Measurements from ENCODE around the gene APEH. TPM values are rescaled to one million over a fixed set of nuclear protein-coding genes. Genes with fewer than 3 reads are reported as not detected.

The APEH gene
- total and polyA plus RNA-seq, 2 of the 13 experiments (the other 11 are each of a cell fraction or from before 2014, with no cell fraction given), result 116 to 130 TPM

DNA sequence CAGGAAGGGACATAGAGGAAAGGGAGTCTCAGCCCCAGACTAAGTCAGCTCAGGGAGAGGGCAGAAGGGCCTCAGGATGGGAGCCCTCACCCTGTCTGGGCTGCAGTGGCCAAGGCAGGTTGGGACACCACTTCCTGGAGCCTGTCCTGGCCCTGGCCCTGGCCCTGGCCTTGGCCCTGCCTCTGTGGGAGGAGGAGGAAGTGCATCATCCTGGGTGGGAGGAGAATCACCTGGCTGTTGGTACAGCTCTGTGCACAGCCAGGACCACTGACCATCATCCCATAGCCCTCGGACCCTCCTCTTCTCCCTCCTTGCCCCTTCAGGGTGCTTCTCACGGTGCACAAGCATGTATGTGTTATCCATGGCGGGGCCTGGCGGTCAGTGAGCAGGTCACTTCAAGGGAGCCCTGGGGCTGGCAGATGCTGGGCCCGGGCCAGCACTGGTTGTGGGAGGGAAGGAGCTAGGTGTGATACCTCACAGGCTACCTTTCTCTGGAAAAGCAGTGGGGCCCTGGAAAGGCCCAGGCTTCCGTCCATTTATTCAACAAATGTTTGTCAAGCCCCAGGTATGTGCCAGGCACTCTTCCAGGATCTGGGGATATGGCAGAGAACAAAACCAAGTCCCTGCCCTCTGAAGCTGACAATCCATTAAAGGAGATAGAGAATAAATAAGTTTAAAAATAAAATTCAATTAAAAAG is 8.2 kb upstream of the APEH start (continued):
- no peak for TF ChIP-seq IRX3 (CRISPR knock-in tag; IDR thresholded peaks at IDR 0.05; ENCODE audit: borderline replicate concordance, low read depth)

DNA sequence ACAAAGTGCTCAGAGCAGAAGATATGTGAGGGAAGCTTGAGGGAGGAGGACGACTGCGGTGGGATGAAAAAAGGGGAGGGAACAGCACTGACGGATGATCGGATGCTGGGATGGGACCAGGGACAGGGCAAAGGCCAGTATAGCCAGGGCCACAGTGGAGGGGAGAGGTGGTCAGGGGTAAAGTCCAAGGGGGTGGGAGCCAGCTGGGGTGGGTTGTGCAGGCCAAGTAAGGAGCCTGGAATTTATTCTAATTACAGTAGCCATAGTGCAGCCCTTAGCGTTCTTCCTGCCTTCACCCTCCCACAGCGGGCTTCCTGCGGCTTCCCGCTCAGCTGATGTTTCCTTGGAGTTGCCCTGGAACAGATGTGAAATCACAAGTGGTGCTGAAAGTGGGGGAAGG is 7.6 kb upstream of the APEH start:
- DNase-seq (ENCODE audit: low spot score) (peak; percentile 81), ATAC-seq (peak; percentile 72), FAIRE-seq (peak; percentile 88)
- in situ Hi-C loops (cut with HindIII; ENCODE audit: extremely low pct_ligation_motif_present, low pct_unique_long_range_greater_than_20kb), result no loop called here
- ChIA-PET CTCF (ENCODE audit: low intra/inter-chr PET ratio, low total read pairs) (interaction anchor here (1.1 kb wide), 1 partner anchor 127 kb away, joined by 3 read pairs; no protein-coding TSS in a partner anchor), POLR2A (interaction anchor here (0.9 to 3.0 kb wide), 7 partner anchors 79 to 197 kb away, joined by 3 to 34 read pairs (median 10); partner anchors contain the start of genes BSN and DAG1)
- intact Hi-C loops (cut with micrococcal nuclease; ENCODE audit: unreplicated experiment), result loop anchor here (5.0 kb wide), 1 partner anchor 79 kb away; no protein-coding TSS in a partner anchor
- WGBS (ENCODE audit: low lambda C conversion rate), result 2% methylated on average over 8 of the region's 8 CpGs
- no TSS peak for BruUV-seq (replicated peaks)
- Histone ChIP-seq H3K36me3 (replicated peaks in 1 of 2; ENCODE audit: control insufficient read depth in 1 of 2, insufficient read depth in 2 of 2, low read length in 2 of 2) (no peaks in the 10 kb centered on the region), H2AFZ (ENCODE audit: low read length) (no peak overlapping the region), H4K20me1 (ENCODE audit: insufficient read depth, low read length) (no peaks in the 10 kb centered on the region), H3K79me2 (ENCODE audit: insufficient read depth, low read length) (no peaks in the 10 kb centered on the region), H3K4me3 (replicated peaks in 1 of 3; ENCODE audit: insufficient read depth in 1 of 3, low read depth in 2 of 3, low read length in 3 of 3) (peak overlapping the region in 2 of 3 experiments; percentile 28 to 49; a peak in 2 of 6 replicates), H3K9me3 (ENCODE audit: low read length) (no peaks in the 10 kb centered on the region), H3K4me2 (ENCODE audit: low read depth, low read length) (peak overlapping the region; percentile 76), H3K4me1 (ENCODE audit: insufficient read depth, low read length) (peaks cover 78% of the 10 kb centered on the region), H3K9ac (ENCODE audit: insufficient read depth, low read depth, low read length) (peak overlapping the region; percentile 56), H3K27ac (ENCODE audit: extremely low read length, insufficient read depth, low read length) (peak overlapping the region; percentile 80), H3K27me3 (ENCODE audit: control insufficient read depth in 1 of 2, insufficient read depth in 2 of 2, low read length in 2 of 2) (no peaks in the 10 kb centered on the region)
- TF ChIP-seq FOXA3 (CRISPR knock-in tag; IDR thresholded peaks at IDR 0.05), result no peak
- TF ChIP-seq NFE2 (CRISPR knock-in tag; IDR thresholded peaks at IDR 0.05), result no peak
- TF ChIP-seq ZC3H4 (CRISPR knock-in tag; IDR thresholded peaks at IDR 0.05; ENCODE audit: borderline replicate concordance), result no peak
- TF ChIP-seq, protein P1, sequence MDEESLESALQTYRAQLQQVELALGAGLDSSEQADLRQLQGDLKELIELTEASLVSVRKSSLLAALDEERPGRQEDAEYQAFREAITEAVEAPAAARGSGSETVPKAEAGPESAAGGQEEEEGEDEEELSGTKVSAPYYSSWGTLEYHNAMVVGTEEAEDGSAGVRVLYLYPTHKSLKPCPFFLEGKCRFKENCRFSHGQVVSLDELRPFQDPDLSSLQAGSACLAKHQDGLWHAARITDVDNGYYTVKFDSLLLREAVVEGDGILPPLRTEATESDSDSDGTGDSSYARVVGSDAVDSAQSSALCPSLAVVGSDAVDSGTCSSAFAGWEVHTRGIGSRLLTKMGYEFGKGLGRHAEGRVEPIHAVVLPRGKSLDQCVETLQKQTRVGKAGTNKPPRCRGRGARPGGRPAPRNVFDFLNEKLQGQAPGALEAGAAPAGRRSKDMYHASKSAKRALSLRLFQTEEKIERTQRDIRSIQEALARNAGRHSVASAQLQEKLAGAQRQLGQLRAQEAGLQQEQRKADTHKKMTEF (CRISPR knock-in tag; IDR thresholded peaks at IDR 0.05), result 0 out of 2 replicates have a peak, but pooled peaks have one; percentile 11
- TF ChIP-seq, protein P2, sequence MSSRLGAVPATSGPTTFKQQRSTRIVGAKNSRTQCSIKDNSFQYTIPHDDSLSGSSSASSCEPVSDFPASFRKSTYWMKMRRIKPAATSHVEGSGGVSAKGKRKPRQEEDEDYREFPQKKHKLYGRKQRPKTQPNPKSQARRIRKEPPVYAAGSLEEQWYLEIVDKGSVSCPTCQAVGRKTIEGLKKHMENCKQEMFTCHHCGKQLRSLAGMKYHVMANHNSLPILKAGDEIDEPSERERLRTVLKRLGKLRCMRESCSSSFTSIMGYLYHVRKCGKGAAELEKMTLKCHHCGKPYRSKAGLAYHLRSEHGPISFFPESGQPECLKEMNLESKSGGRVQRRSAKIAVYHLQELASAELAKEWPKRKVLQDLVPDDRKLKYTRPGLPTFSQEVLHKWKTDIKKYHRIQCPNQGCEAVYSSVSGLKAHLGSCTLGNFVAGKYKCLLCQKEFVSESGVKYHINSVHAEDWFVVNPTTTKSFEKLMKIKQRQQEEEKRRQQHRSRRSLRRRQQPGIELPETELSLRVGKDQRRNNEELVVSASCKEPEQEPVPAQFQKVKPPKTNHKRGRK (CRISPR knock-in tag; IDR thresholded peaks at IDR 0.05), result no peak
- TF ChIP-seq, protein P3, sequence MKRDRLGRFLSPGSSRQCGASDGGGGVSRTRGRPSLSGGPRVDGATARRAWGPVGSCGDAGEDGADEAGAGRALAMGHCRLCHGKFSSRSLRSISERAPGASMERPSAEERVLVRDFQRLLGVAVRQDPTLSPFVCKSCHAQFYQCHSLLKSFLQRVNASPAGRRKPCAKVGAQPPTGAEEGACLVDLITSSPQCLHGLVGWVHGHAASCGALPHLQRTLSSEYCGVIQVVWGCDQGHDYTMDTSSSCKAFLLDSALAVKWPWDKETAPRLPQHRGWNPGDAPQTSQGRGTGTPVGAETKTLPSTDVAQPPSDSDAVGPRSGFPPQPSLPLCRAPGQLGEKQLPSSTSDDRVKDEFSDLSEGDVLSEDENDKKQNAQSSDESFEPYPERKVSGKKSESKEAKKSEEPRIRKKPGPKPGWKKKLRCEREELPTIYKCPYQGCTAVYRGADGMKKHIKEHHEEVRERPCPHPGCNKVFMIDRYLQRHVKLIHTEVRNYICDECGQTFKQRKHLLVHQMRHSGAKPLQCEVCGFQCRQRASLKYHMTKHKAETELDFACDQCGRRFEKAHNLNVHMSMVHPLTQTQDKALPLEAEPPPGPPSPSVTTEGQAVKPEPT (CRISPR knock-in tag; IDR thresholded peaks at IDR 0.05; ENCODE audit: low read depth), result no peak
- TF ChIP-seq, protein P4, sequence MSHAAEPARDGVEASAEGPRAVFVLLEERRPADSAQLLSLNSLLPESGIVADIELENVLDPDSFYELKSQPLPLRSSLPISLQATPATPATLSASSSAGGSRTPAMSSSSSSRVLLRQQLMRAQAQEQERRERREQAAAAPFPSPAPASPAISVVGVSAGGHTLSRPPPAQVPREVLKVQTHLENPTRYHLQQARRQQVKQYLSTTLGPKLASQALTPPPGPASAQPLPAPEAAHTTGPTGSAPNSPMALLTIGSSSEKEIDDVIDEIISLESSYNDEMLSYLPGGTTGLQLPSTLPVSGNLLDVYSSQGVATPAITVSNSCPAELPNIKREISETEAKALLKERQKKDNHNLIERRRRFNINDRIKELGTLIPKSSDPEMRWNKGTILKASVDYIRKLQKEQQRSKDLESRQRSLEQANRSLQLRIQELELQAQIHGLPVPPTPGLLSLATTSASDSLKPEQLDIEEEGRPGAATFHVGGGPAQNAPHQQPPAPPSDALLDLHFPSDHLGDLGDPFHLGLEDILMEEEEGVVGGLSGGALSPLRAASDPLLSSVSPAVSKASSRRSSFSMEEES (CRISPR knock-in tag; IDR thresholded peaks at IDR 0.05), result no peak
- TF ChIP-seq, protein P5, sequence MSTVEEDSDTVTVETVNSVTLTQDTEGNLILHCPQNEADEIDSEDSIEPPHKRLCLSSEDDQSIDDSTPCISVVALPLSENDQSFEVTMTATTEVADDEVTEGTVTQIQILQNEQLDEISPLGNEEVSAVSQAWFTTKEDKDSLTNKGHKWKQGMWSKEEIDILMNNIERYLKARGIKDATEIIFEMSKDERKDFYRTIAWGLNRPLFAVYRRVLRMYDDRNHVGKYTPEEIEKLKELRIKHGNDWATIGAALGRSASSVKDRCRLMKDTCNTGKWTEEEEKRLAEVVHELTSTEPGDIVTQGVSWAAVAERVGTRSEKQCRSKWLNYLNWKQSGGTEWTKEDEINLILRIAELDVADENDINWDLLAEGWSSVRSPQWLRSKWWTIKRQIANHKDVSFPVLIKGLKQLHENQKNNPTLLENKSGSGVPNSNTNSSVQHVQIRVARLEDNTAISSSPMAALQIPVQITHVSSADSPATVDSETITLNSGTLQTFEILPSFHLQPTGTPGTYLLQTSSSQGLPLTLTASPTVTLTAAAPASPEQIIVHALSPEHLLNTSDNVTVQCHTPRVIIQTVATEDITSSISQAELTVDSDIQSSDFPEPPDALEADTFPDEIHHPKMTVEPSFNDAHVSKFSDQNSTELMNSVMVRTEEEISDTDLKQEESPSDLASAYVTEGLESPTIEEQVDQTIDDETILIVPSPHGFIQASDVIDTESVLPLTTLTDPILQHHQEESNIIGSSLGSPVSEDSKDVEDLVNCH (CRISPR knock-in tag; IDR thresholded peaks at IDR 0.05), result no peak
- no peak for TF ChIP-seq ZNF530 (CRISPR knock-in tag; IDR thresholded peaks at IDR 0.05; ENCODE audit: low read depth)
- no peak for TF ChIP-seq FOSL1 (CRISPR knock-in tag; IDR thresholded peaks at IDR 0.05; ENCODE audit: borderline replicate concordance)
